ENCODE measurements around the gene PTPRF. TPM values are rescaled to one million over a fixed set of nuclear protein-coding genes. Genes with fewer than 3 reads are reported as not detected.

The PTPRF gene
- total RNA-seq, 4 donors from 2014 or later: 33.8 to 84.2 (median 53.7) TPM

GRCh38 chr1:43541141-43541540 is 10.5 kb downstream of the PTPRF start:
- TF ChIP-seq CTCF (IDR thresholded peaks at IDR 0.05): no peak
- no peak for TF ChIP-seq POLR2AphosphoS5 (IDR thresholded peaks at IDR 0.05)
- TF ChIP-seq EP300 (IDR thresholded peaks at IDR 0.05): no peak
- no peak for TF ChIP-seq POLR2A (IDR thresholded peaks at IDR 0.05; ENCODE audit: low read depth)
- H3K27me3 ChIP-seq: no peaks in the 10 kb centered on the region
- peak overlapping the region; percentile 75 to 81 (median 78) for H3K27ac ChIP-seq (replicated peaks in 1 of 4)
- peaks cover 0 to 17% (median 5%) of the 10 kb centered on the region in 4 donors for H3K36me3 ChIP-seq
- H3K9me3 ChIP-seq: no peaks in the 10 kb centered on the region
- DNase-seq (ENCODE audit: extremely low spot score): no peak
- WGBS: 67% methylated on average over 5 of the region's 5 CpGs
- no peak overlapping the region for H3K4me3 ChIP-seq
- H3K4me1 ChIP-seq: peaks cover 12 to 81% (median 69%) of the 10 kb centered on the region in 4 donors
- intact Hi-C loops (cut with DNase I): no loop called here

- intact Hi-C loops (cut with DNase I): no loop called here
- peaks cover 12 to 79% (median 69%) of the 10 kb centered on the region in 4 donors for H3K4me1 ChIP-seq
- WGBS: 66% methylated on average over 6 of the region's 14 CpGs
These were observed 11.2 kb downstream of the PTPRF start for GRCh38 chr1:43541721-43542401.

GRCh38 chr1:43542527-43543458 is 12.1 kb downstream of the PTPRF start:
- no peak overlapping the region for H3K4me3 ChIP-seq
- no peaks in the 10 kb centered on the region for H3K27me3 ChIP-seq
- DNase-seq (ENCODE audit: extremely low spot score): no peak
- peaks cover 12 to 73% (median 70%) of the 10 kb centered on the region in 4 donors for H3K4me1 ChIP-seq
- H3K9me3 ChIP-seq: no peaks in the 10 kb centered on the region
- TF ChIP-seq CTCF (IDR thresholded peaks at IDR 0.05) (no peak), POLR2A (IDR thresholded peaks at IDR 0.05; ENCODE audit: low read depth) (no peak), POLR2AphosphoS5 (IDR thresholded peaks at IDR 0.05) (no peak), EP300 (IDR thresholded peaks at IDR 0.05) (no peak)
- H3K36me3 ChIP-seq: peaks cover 0 to 28% (median 5%) of the 10 kb centered on the region in 4 donors
- WGBS: 88% methylated on average over 15 of the region's 15 CpGs
- intact Hi-C loops (cut with DNase I): no loop called here
- peak overlapping the region; percentile 75 to 81 (median 78) for H3K27ac ChIP-seq (replicated peaks in 1 of 4)

More at GRCh38 chr1:43541721-43542401, 11.2 kb downstream of the PTPRF start:
- Histone ChIP-seq H3K36me3 (peaks cover 0 to 22% (median 5%) of the 10 kb centered on the region in 4 donors), H3K27ac (replicated peaks in 1 of 4) (peak overlapping the region; percentile 75 to 81 (median 78)), H3K9me3 (no peaks in the 10 kb centered on the region), H3K27me3 (no peaks in the 10 kb centered on the region), H3K4me3 (no peak overlapping the region)
- TF ChIP-seq POLR2A (IDR thresholded peaks at IDR 0.05; ENCODE audit: low read depth) (no peak), EP300 (IDR thresholded peaks at IDR 0.05) (no peak), CTCF (IDR thresholded peaks at IDR 0.05) (no peak), POLR2AphosphoS5 (IDR thresholded peaks at IDR 0.05) (peak; percentile 45 to 58)
- DNase-seq (ENCODE audit: extremely low spot score): no peak

GRCh38 chr1:43543567-43543966 is 12.9 kb downstream of the PTPRF start:
- peak overlapping the region in 2 of 4 donors; percentile 75 to 80 for H3K27ac ChIP-seq (replicated peaks in 1 of 4)
- H3K4me3 ChIP-seq: no peak overlapping the region
- peaks cover 0 to 22% (median 5%) of the 10 kb centered on the region in 4 donors for H3K36me3 ChIP-seq
- WGBS: 91% methylated on average over 8 of the region's 8 CpGs
- H3K4me1 ChIP-seq: peaks cover 12 to 79% (median 72%) of the 10 kb centered on the region in 4 donors
- intact Hi-C loops (cut with DNase I): no loop called here
- H3K9me3 ChIP-seq: no peaks in the 10 kb centered on the region
- no peak for DNase-seq (ENCODE audit: extremely low spot score)
- no peaks in the 10 kb centered on the region for H3K27me3 ChIP-seq
- TF ChIP-seq POLR2A (IDR thresholded peaks at IDR 0.05; ENCODE audit: low read depth) (no peak), POLR2AphosphoS5 (IDR thresholded peaks at IDR 0.05) (no peak), EP300 (IDR thresholded peaks at IDR 0.05) (no peak), CTCF (IDR thresholded peaks at IDR 0.05) (no peak)
